ENCODE measurements around the gene CALB2.

Gene CALB2

DNA sequence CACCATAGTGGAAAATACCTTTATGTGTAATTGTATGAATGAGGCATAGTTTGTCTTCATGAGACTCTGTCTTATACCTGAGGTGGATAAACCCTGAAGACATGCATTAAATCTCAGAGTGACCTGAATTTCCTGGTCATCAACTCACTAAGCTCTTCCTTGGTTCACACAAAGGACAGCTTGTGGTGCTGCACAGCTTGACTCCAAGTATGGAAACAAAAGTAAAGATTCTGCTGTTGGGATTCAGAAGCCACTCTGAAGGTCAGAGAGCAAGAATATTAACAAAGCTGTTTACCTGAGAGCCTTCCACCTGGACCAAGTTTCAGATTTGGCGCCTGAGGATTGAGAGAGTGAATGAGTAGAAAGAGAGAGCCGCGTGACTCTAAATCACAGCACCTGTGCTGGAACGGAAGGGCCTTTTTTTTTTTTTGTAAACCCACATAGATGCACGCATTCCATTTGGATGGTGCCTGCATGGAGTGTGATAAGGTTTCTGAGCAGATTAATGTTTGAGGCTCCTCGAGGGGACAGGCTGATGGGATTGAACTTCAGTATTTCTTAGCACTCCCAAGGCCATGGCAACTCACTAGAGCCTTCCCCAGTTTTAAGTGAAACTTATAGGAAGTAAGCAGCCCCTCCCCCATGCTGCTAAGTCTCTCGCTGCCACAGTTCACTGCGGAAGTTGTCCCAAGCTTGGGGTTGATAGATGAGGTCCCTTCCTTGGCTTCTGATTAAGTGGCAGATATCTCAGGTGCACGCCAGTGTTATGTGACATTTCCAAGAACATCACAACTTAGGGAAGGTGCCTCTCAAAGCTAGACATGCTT, 28.7 kb downstream of the CALB2 start:
- Histone ChIP-seq H2AFZ (ENCODE audit: low read length) (no peak overlapping the region), H3K9me3 (ENCODE audit: insufficient read depth, low read depth, low read length) (no peaks in the 10 kb centered on the region), H3K4me1 (ENCODE audit: insufficient read depth, low read length, poor library complexity, severe bottlenecking) (no peaks in the 10 kb centered on the region), H3K9ac (ENCODE audit: low read depth, low read length, poor library complexity, severe bottlenecking) (no peak overlapping the region), H3K27me3 (ENCODE audit: insufficient read depth, low read length, poor library complexity, severe bottlenecking) (no peaks in the 10 kb centered on the region), H3K79me2 (ENCODE audit: insufficient read depth, low read length) (no peaks in the 10 kb centered on the region), H4K20me1 (ENCODE audit: insufficient read depth, low read length, poor library complexity, severe bottlenecking) (no peaks in the 10 kb centered on the region), H3K4me3 (ENCODE audit: low read length, poor library complexity, severe bottlenecking) (no peak overlapping the region), H3F3A (ENCODE audit: low read depth) (no peaks in the 10 kb centered on the region), H3K4me2 (ENCODE audit: low read depth, low read length, poor library complexity, severe bottlenecking) (no peak overlapping the region), H3K9me2 (replicated peaks; ENCODE audit: low read depth, low read length) (no peaks in the 10 kb centered on the region), H3K36me3 (ENCODE audit: insufficient read depth, low read length) (no peaks in the 10 kb centered on the region)
- TF ChIP-seq, protein P1, sequence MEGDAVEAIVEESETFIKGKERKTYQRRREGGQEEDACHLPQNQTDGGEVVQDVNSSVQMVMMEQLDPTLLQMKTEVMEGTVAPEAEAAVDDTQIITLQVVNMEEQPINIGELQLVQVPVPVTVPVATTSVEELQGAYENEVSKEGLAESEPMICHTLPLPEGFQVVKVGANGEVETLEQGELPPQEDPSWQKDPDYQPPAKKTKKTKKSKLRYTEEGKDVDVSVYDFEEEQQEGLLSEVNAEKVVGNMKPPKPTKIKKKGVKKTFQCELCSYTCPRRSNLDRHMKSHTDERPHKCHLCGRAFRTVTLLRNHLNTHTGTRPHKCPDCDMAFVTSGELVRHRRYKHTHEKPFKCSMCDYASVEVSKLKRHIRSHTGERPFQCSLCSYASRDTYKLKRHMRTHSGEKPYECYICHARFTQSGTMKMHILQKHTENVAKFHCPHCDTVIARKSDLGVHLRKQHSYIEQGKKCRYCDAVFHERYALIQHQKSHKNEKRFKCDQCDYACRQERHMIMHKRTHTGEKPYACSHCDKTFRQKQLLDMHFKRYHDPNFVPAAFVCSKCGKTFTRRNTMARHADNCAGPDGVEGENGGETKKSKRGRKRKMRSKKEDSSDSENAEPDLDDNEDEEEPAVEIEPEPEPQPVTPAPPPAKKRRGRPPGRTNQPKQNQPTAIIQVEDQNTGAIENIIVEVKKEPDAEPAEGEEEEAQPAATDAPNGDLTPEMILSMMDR (conservative IDR thresholded peaks at IDR 0.05; ENCODE audit: low read length): no peak

DNA sequence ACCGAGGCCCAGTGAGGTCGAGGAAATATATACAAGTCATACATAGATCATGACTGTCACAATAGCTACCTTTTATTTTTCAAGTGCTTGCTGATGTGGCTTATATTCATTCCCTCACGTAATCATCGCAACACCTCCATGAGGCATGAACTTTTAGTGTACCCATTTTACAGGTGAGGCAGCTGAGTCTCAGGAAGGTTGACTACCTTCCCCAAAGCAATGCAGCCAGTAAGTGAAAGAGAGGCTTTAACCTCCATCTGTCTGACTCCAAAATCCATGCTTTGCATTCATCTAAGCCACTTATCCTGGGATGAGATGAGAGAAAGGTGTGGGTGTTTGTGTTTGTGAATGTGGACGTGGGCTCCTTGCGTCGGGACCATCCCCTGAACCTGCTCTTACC, 30.8 kb downstream of the CALB2 start:
- no peak for TF ChIP-seq EZH2phosphoT487 (IDR thresholded peaks at IDR 0.05; ENCODE audit: borderline replicate concordance)
- TF ChIP-seq, protein P1 (conservative IDR thresholded peaks at IDR 0.05; ENCODE audit: low read length): no peak
- Histone ChIP-seq H3K4me2 (ENCODE audit: low read depth, low read length, poor library complexity, severe bottlenecking) (no peak overlapping the region), H2AFZ (ENCODE audit: low read length) (no peak overlapping the region)

DNA sequence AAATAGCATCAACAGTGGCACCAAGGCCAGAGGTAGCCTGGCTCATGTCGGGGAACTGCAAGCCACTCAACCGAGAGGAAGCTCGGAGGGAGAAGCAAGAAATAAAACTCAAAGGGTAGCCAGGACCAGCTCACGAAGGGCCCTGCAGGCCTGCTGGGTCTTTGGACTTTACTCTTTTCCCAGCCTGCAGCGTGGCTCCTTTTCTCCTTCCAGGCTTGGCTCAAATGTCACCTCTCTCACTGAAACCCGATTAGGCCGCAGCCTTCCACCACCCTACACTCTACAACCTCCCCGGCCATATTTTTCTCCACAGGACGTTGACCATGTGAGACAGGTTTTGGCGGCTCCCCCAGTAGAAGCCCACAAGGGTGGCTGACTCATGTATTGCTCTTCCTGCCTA, 38.1 kb downstream of the CALB2 start:
- Histone ChIP-seq H3K9me3 (ENCODE audit: insufficient read depth, low read depth, low read length) (no peaks in the 10 kb centered on the region), H3K9ac (ENCODE audit: low read depth, low read length, poor library complexity, severe bottlenecking) (no peak overlapping the region), H3F3A (ENCODE audit: low read depth) (no peaks in the 10 kb centered on the region), H3K4me1 (ENCODE audit: insufficient read depth, low read length, poor library complexity, severe bottlenecking) (no peaks in the 10 kb centered on the region), H3K79me2 (ENCODE audit: insufficient read depth, low read length) (no peaks in the 10 kb centered on the region), H3K27me3 (ENCODE audit: insufficient read depth, low read length, poor library complexity, severe bottlenecking) (no peaks in the 10 kb centered on the region), H3K36me3 (ENCODE audit: insufficient read depth, low read length) (no peaks in the 10 kb centered on the region), H3K4me3 (ENCODE audit: low read length, poor library complexity, severe bottlenecking) (no peak overlapping the region), H4K20me1 (ENCODE audit: insufficient read depth, low read length, poor library complexity, severe bottlenecking) (no peaks in the 10 kb centered on the region), H3K9me2 (replicated peaks; ENCODE audit: low read depth, low read length) (no peaks in the 10 kb centered on the region), H3K4me2 (ENCODE audit: low read depth, low read length, poor library complexity, severe bottlenecking) (no peak overlapping the region), H2AFZ (ENCODE audit: low read length) (no peak overlapping the region)
- no peak for TF ChIP-seq EZH2phosphoT487 (IDR thresholded peaks at IDR 0.05; ENCODE audit: borderline replicate concordance)
- TF ChIP-seq, protein P1 (conservative IDR thresholded peaks at IDR 0.05; ENCODE audit: low read length): no peak

More for the DNA sequence above, 30.8 kb downstream of the CALB2 start:
- H3K4me1 ChIP-seq (ENCODE audit: insufficient read depth, low read length, poor library complexity, severe bottlenecking): no peaks in the 10 kb centered on the region
- no peaks in the 10 kb centered on the region for H3K79me2 ChIP-seq (ENCODE audit: insufficient read depth, low read length)
- H3K36me3 ChIP-seq (ENCODE audit: insufficient read depth, low read length): no peaks in the 10 kb centered on the region
- H3K4me3 ChIP-seq (ENCODE audit: low read length, poor library complexity, severe bottlenecking): no peak overlapping the region
- H3K27me3 ChIP-seq (ENCODE audit: insufficient read depth, low read length, poor library complexity, severe bottlenecking): no peaks in the 10 kb centered on the region
- H3K9me3 ChIP-seq (ENCODE audit: insufficient read depth, low read depth, low read length): no peaks in the 10 kb centered on the region
- no peaks in the 10 kb centered on the region for H4K20me1 ChIP-seq (ENCODE audit: insufficient read depth, low read length, poor library complexity, severe bottlenecking)
- no peak overlapping the region for H3K9ac ChIP-seq (ENCODE audit: low read depth, low read length, poor library complexity, severe bottlenecking)
- H3F3A ChIP-seq (ENCODE audit: low read depth): no peaks in the 10 kb centered on the region
- no peaks in the 10 kb centered on the region for H3K9me2 ChIP-seq (replicated peaks; ENCODE audit: low read depth, low read length)

Measured in Loucy (cell line).